SK-N-SH (cell line): ENCODE measurements around the gene ZIC1. TPM values are rescaled to one million over a fixed set of nuclear protein-coding genes. Genes with fewer than 3 reads are reported as not detected.

Experiments
- CTCF ChIA-PET: fragments of 300-600, 350-600 bp; formaldehyde crosslinking; extraction: SDS; loops from one replicate; lab custom pipeline; 2021; lab: Yijun Ruan, JAX
- POLR2A ChIA-PET: fragments of 350-600 bp; sonication (Branson Sonifier 250); formaldehyde crosslinking; extraction: SDS; loops from one replicate; lab custom pipeline; 2020; ENCODE audit warnings: antibody characterized with exemption, inconsistent platforms; lab: Yijun Ruan, JAX
- DNase-seq: peaks from one replicate; pipeline ENCODE4 v3.0.0; 2012
- H2AFZ ChIP-seq: fragments of 200-600 bp; sonication (generic); 2 replicates; pipeline ENCODE4 v1.8.1; 2016; ENCODE audit warnings: antibody characterized with exemption, mild to moderate bottlenecking, low read depth
- H3F3A ChIP-seq: fragments of 200-600 bp; sonication (generic); replicated peaks from 2 replicates; pipeline ENCODE3; 2016; ENCODE audit warnings: antibody characterized with exemption, mild to moderate bottlenecking; ENCODE audit not compliant: insufficient read depth
- H3K27ac ChIP-seq, 2 experiments: fragments of 200-500 bp in 1 of 2; fragments of 200-600 bp in 1 of 2; sonication (Bioruptor generic) in 1 of 2; sonication (generic), shearing (Covaris generic) in 1 of 2; 2 replicates each; pipeline versions ENCODE4 v1.5.1 to v1.6.1; 2014 to 2016; ENCODE audit warnings: low read depth in 2 of 2, inconsistent platforms in 1 of 2, low read length in 1 of 2, mild to moderate bottlenecking in 1 of 2, mixed read lengths in 1 of 2
- H3K27me3 ChIP-seq: fragments of 200-600 bp; sonication (generic), shearing (Covaris generic); 2 replicates; pipeline ENCODE4 v1.6.1; 2016; ENCODE audit warnings: mixed run types; ENCODE audit not compliant: insufficient read depth
- H3K36me3 ChIP-seq, 2 experiments: fragments of 200-500 bp in 1 of 2; fragments of 200-600 bp in 1 of 2; sonication (Bioruptor generic) in 1 of 2; sonication (generic) in 1 of 2; replicated peaks in 1 of 2; 2 replicates each; pipeline versions ENCODE3 to v1.5.1; 2014 to 2016; ENCODE audit warnings: low read length in 1 of 2, mild to moderate bottlenecking in 1 of 2; ENCODE audit not compliant: insufficient read depth in 2 of 2, control insufficient read depth in 1 of 2
- H3K4me1 ChIP-seq, 2 experiments: fragments of 200-500 bp in 1 of 2; fragments of 200-600 bp in 1 of 2; sonication (Bioruptor generic) in 1 of 2; sonication (generic), shearing (Covaris generic) in 1 of 2; 2 replicates each; pipeline versions ENCODE4 v1.5.1 to v1.6.1; 2014 to 2016; ENCODE audit warnings: low read depth in 1 of 2, low read length in 1 of 2, mixed run types in 1 of 2; ENCODE audit not compliant: insufficient read depth in 2 of 2, control insufficient read depth in 1 of 2
- H3K4me2 ChIP-seq: fragments of 200-600 bp; sonication (generic), shearing (Covaris generic); 2 replicates; pipeline ENCODE4 v1.6.1; 2017; ENCODE audit warnings: mixed run types
- H3K4me3 ChIP-seq, 2 experiments: fragments of 200-500 bp in 1 of 2; fragments of 200-600 bp in 1 of 2; sonication (Bioruptor generic) in 1 of 2; sonication (generic), shearing (Covaris generic) in 1 of 2; 2 replicates each; pipeline versions ENCODE4 v1.5.1 to v1.8.1; 2014 to 2016; ENCODE audit warnings: low read depth in 2 of 2, inconsistent platforms in 1 of 2, low read length in 1 of 2, mild to moderate bottlenecking in 1 of 2, mixed read lengths in 1 of 2, moderate library complexity in 1 of 2
- H3K79me2 ChIP-seq: fragments of 200-600 bp; sonication (generic); 2 replicates; pipeline ENCODE4 v1.8.1; 2017; ENCODE audit warnings: mild to moderate bottlenecking; ENCODE audit not compliant: insufficient read depth
- H3K9ac ChIP-seq: fragments of 200-600 bp; sonication (generic); 2 replicates; pipeline ENCODE4 v1.6.1; 2017; ENCODE audit warnings: mixed run types
- H3K9me2 ChIP-seq: fragments of 200-600 bp; sonication (generic); 2 replicates; pipeline ENCODE4 v1.6.1; 2017; ENCODE audit warnings: mixed run types
- H3K9me3 ChIP-seq: fragments of 200-600 bp; sonication (generic); 2 replicates; pipeline ENCODE4 v1.6.1; 2017; ENCODE audit warnings: mixed run types, mild to moderate bottlenecking, moderate library complexity
- H4K20me1 ChIP-seq: fragments of 200-600 bp; sonication (generic); 2 replicates; pipeline ENCODE4 v1.6.1; 2017; ENCODE audit warnings: mild to moderate bottlenecking, mixed run types; ENCODE audit not compliant: insufficient read depth
- ELF1 ChIP-seq: IDR thresholded peaks from 2 replicates; pipeline ENCODE4 v1.4.0; 2012
- FOXJ3 ChIP-seq: sonication (generic); formaldehyde crosslinking; IDR thresholded peaks from 2 replicates; pipeline ENCODE4 v1.5.1; 2020; ENCODE audit warnings: mild to moderate bottlenecking, missing genetic modification reagents
- GABPA ChIP-seq: IDR thresholded peaks from 2 replicates; pipeline ENCODE4 v1.4.0; 2012; ENCODE audit warnings: low read depth, mild to moderate bottlenecking
- JUND ChIP-seq: IDR thresholded peaks from 2 replicates; pipeline ENCODE4 v1.4.0; 2012
- MAX ChIP-seq: IDR thresholded peaks from 2 replicates; pipeline ENCODE4 v1.4.0; 2012; ENCODE audit warnings: low read depth
- MXI1 ChIP-seq: IDR thresholded peaks from 2 replicates; pipeline ENCODE4 v1.6.1; 2012; ENCODE audit warnings: mild to moderate bottlenecking, low read depth, low read length, improper control_type of control experiment
- NFIC ChIP-seq: IDR thresholded peaks from 2 replicates; pipeline ENCODE4 v1.4.0; 2012; ENCODE audit warnings: borderline replicate concordance
- NRF1 ChIP-seq: IDR thresholded peaks from 2 replicates; pipeline ENCODE4 v1.6.1; 2012; ENCODE audit warnings: low read depth, mild to moderate bottlenecking, low read length
- POLR2AphosphoS5 ChIP-seq: IDR thresholded peaks from 2 replicates; pipeline ENCODE4 v1.6.1; 2012; ENCODE audit warnings: low read depth, low read length
- RCOR1 ChIP-seq: fragments of 150-350 bp; IDR thresholded peaks from 2 replicates; pipeline ENCODE4 v1.6.1; 2017; ENCODE audit warnings: antibody characterized with exemption, low read length
- REST ChIP-seq: IDR thresholded peaks from 2 replicates; pipeline ENCODE4 v1.6.1; 2012; ENCODE audit warnings: mild to moderate bottlenecking, low read depth, low read length, moderate library complexity
- RXRA ChIP-seq: IDR thresholded peaks from 2 replicates; pipeline ENCODE4 v1.4.0; 2012; ENCODE audit warnings: low read depth, mild to moderate bottlenecking, borderline replicate concordance
- SIN3A ChIP-seq: IDR thresholded peaks from 2 replicates; pipeline ENCODE4 v1.6.1; 2012; ENCODE audit warnings: low read depth, mild to moderate bottlenecking, low read length, moderate library complexity, borderline replicate concordance
- TAF1 ChIP-seq: IDR thresholded peaks from 2 replicates; pipeline ENCODE4 v1.6.1; 2012; ENCODE audit warnings: low read depth, mild to moderate bottlenecking, low read length, moderate library complexity, borderline replicate concordance
- USF1 ChIP-seq: IDR thresholded peaks from 2 replicates; pipeline ENCODE4 v1.4.0; 2012; ENCODE audit warnings: low read depth, borderline replicate concordance
- YY1 ChIP-seq: IDR thresholded peaks from 2 replicates; pipeline ENCODE4 v1.4.0; 2012; ENCODE audit warnings: low read depth, mild to moderate bottlenecking
- ZBTB33 ChIP-seq: IDR thresholded peaks from 2 replicates; pipeline ENCODE4 v1.4.0; 2012; ENCODE audit warnings: low read depth, borderline replicate concordance
- WGBS: methylation state at CpG from one replicate; pipeline ENCODE4 v1.1.6; 2017; ENCODE audit warnings: low lambda C conversion rate; 5-methylcytosine and 5-hydroxymethylcytosine counted together
- polyA plus RNA-seq, 3 experiments: library from polyadenylated mRNA; depleted of rRNA; stranded (reverse); fragments of >200 nt; gene quantifications; 2 replicates each; pipeline ENCODE4 v1.2.3, GENCODE V29; 2012

ZIC1 gene
- polyA plus RNA-seq, 1 of the 3 experiments (the other 2 are of a cell fraction), result 16.7 TPM

- no peak for TF ChIP-seq MAX
- TF ChIP-seq RXRA, result no peak
- TF ChIP-seq NFIC, result no peak
- TF ChIP-seq RCOR1, result no peak
- TF ChIP-seq YY1, result no peak
- DNase-seq, result no peak
- no peaks in the 10 kb centered on the region for H3K9me2 ChIP-seq
- H3K27me3 ChIP-seq, result peaks cover 46% of the 10 kb centered on the region
- H3K4me3 ChIP-seq, result no peak overlapping the region
- CTCF ChIA-PET, result interaction anchor here (2.0 kb wide), 1 partner anchor 22 kb away, joined by 5 read pairs; no protein-coding TSS in a partner anchor
- H3K4me1 ChIP-seq, result no peaks in the 10 kb centered on the region; a peak in 1 of 4 replicates
- no peaks in the 10 kb centered on the region for H4K20me1 ChIP-seq
- no peak overlapping the region for H2AFZ ChIP-seq
- POLR2A ChIA-PET, result no interaction called here
- H3K9me3 ChIP-seq, result no peaks in the 10 kb centered on the region
- no peaks in the 10 kb centered on the region for H3K36me3 ChIP-seq
- no peaks in the 10 kb centered on the region for H3F3A ChIP-seq
- H3K27ac ChIP-seq, result no peak overlapping the region
- H3K79me2 ChIP-seq, result no peaks in the 10 kb centered on the region
- H3K4me2 ChIP-seq, result no peak overlapping the region
- H3K9ac ChIP-seq, result no peak overlapping the region
- WGBS, result 54% methylated on average over 18 of the region's 18 CpGs
These were observed 5.4 kb downstream of the ZIC1 start for GRCh38 chr3:147414390-147415138.

- ChIA-PET CTCF (interaction anchor here (2.0 kb wide), 1 partner anchor 23 kb away, joined by 5 read pairs; no protein-coding TSS in a partner anchor), POLR2A (no interaction called here)
- H3K27ac ChIP-seq, result no peak overlapping the region
- no peaks in the 10 kb centered on the region for H3K36me3 ChIP-seq
- H4K20me1 ChIP-seq, result no peaks in the 10 kb centered on the region
- no peaks in the 10 kb centered on the region for H3K9me3 ChIP-seq
- no peaks in the 10 kb centered on the region for H3F3A ChIP-seq
- no peak overlapping the region for H2AFZ ChIP-seq
- 39% methylated on average over 6 of the region's 6 CpGs for WGBS
- H3K79me2 ChIP-seq, result no peaks in the 10 kb centered on the region
- H3K9ac ChIP-seq, result no peak overlapping the region
- H3K4me3 ChIP-seq, result no peak overlapping the region
- no peaks in the 10 kb centered on the region; a peak in 1 of 4 replicates for H3K4me1 ChIP-seq
- peaks cover 49% of the 10 kb centered on the region for H3K27me3 ChIP-seq
- no peak for DNase-seq
- TF ChIP-seq FOXJ3 (CRISPR knock-in tag), result no peak
- no peak for TF ChIP-seq RCOR1
- no peak for TF ChIP-seq REST
- TF ChIP-seq POLR2AphosphoS5, result no peak
- no peak for TF ChIP-seq ELF1
- TF ChIP-seq JUND, result no peak
- TF ChIP-seq TAF1, result no peak
- TF ChIP-seq SIN3A, result no peak
- TF ChIP-seq USF1, result no peak
- TF ChIP-seq MAX, result no peak
- TF ChIP-seq ZBTB33, result no peak
- TF ChIP-seq MXI1, result no peak
- no peak for TF ChIP-seq GABPA
- no peak for TF ChIP-seq NFIC
- no peak for TF ChIP-seq NRF1
- TF ChIP-seq, all 33 proteins: peak for 0
- no peak overlapping the region for H3K4me2 ChIP-seq
- H3K9me2 ChIP-seq, result no peaks in the 10 kb centered on the region
These were observed 6.1 kb downstream of the ZIC1 start for GRCh38 chr3:147415286-147415685.
